HFF-Myc (cell line): ENCODE measurements around the gene LYSMD2.

ENCODE experiments used
- DNase-seq: peaks from one replicate; pipeline ENCODE4 v3.0.0-alpha.2; 2011; ENCODE audit warnings: low read depth; ENCODE audit errors: extremely low read depth
- H3K4me3 ChIP-seq: replicated peaks from 2 replicates; pipeline ENCODE4 v1.5.1; 2011; ENCODE audit warnings: low read depth, mild to moderate bottlenecking, control low read depth, low read length
- TF ChIP-seq, protein P1 (sequence below): IDR thresholded peaks from 2 replicates; pipeline ENCODE4 v1.5.1; 2012; ENCODE audit warnings: mild to moderate bottlenecking, low read depth, low read length, control low read depth; ENCODE audit errors: missing control alignments

LYSMD2 gene

DNA sequence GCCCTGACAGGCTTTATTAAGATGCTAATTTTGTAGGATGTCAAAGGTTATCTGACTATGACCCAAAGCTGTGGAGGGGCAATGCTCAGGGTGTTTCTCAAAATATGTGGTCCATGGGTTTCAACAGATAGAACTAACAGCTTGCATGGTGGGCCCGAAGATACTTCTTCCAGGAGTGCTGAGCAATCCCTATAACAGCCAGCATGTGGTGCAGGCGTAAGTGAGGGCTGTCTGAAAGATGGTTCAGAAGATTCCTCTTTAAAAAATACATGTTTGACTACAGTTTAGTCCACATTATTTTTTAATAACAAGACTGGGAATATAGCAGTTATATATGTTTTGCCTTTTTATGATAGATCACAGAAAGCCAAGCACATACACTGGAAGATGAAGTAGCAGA, 48.6 kb downstream of the LYSMD2 start:
- TF ChIP-seq, protein P1, sequence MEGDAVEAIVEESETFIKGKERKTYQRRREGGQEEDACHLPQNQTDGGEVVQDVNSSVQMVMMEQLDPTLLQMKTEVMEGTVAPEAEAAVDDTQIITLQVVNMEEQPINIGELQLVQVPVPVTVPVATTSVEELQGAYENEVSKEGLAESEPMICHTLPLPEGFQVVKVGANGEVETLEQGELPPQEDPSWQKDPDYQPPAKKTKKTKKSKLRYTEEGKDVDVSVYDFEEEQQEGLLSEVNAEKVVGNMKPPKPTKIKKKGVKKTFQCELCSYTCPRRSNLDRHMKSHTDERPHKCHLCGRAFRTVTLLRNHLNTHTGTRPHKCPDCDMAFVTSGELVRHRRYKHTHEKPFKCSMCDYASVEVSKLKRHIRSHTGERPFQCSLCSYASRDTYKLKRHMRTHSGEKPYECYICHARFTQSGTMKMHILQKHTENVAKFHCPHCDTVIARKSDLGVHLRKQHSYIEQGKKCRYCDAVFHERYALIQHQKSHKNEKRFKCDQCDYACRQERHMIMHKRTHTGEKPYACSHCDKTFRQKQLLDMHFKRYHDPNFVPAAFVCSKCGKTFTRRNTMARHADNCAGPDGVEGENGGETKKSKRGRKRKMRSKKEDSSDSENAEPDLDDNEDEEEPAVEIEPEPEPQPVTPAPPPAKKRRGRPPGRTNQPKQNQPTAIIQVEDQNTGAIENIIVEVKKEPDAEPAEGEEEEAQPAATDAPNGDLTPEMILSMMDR: peak; percentile 10
- no peak overlapping the region for H3K4me3 ChIP-seq
- DNase-seq: no peak

DNA sequence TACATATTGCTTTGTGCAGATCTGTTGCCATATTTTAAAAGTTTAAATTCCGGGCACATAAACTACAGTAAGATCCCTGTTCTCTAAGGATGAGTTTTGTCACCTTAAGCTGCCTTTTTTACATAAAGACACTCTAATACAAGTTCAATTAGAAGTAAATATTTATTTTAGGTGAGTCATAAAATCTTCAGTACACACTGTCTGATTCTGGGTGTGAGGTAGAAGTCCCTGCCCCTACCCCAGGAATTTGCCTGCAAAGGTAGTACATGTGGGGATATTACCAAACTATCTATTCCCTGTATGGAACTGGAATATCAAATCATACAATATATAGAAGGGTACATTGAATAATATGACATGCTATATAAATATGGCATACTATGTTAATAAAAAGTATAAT, 49.9 kb downstream of the LYSMD2 start:
- TF ChIP-seq, protein P1: no peak
- no peak overlapping the region for H3K4me3 ChIP-seq
- DNase-seq: no peak

DNA sequence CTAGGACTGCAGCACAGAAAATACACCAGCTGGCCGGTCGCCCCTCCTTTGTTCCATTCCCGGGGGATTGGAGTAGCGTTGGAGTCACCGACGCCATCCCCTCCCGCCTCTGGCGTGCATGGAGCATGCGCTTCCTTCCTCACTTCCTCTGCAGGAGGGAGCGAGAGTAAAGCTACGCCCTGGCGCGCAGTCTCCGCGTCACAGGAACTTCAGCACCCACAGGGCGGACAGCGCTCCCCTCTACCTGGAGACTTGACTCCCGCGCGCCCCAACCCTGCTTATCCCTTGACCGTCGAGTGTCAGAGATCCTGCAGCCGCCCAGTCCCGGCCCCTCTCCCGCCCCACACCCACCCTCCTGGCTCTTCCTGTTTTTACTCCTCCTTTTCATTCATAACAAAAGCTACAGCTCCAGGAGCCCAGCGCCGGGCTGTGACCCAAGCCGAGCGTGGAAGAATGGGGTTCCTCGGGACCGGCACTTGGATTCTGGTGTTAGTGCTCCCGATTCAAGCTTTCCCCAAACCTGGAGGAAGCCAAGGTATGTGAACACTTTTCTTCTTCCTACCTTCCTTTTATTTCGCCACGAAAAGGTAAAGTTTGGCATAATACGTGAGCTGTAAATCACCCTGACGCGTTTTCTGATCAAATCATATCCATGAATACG, 56.0 kb downstream of the LYSMD2 start, which contains the start of gene SCG3:
Gene SCG3 (plus strand): TSS at position 201 of the 661 bp plus-strand sequence. CDS start 253 bp downstream, at position 454.
- no peak within 1 kb of the TSS for H3K4me3 ChIP-seq
- peak; percentile 31 for DNase-seq
- TF ChIP-seq, protein P1: no peak

DNA sequence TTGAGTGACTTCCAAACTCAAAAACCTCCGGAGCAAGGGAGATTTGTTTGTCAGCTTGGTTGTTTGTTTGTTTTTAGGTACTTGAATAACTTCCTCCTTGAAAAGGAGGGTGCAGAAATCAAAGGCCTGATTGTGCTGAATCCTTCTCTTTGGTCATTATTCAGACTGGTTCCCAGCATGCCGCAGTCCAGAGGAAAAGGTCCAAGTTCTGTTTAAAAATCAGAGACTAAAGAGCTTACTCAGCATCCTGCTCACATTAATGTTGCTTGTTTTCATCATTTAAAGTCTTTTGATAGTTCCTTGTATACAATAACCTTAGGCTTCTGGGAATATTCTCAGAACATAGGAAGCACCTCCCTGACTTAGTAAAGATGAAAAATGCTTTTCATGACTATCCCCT, 57.1 kb downstream of the LYSMD2 start:
- no peak overlapping the region for H3K4me3 ChIP-seq
- DNase-seq: no peak
- TF ChIP-seq, protein P1: no peak

DNA sequence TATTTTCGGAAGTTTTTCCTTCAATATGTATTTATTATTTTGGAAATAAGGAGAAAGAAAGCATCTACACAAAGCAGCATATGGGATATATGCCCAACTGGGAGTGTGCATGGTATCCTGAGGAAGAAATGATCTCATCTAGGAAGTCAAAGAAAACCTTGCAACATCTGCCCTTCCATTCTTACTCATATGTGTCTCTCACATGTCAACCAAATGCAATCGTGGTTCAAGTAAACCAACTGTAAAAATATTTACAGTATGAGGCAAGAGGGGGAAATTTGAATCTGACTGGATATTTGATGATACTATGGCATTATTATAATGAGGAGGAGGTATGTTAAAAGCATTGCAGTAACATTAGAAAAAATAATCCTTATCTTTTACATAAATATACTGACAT, 59.4 kb downstream of the LYSMD2 start:
- TF ChIP-seq, protein P1: no peak
- no peak for DNase-seq
- H3K4me3 ChIP-seq: no peak overlapping the region

DNA sequence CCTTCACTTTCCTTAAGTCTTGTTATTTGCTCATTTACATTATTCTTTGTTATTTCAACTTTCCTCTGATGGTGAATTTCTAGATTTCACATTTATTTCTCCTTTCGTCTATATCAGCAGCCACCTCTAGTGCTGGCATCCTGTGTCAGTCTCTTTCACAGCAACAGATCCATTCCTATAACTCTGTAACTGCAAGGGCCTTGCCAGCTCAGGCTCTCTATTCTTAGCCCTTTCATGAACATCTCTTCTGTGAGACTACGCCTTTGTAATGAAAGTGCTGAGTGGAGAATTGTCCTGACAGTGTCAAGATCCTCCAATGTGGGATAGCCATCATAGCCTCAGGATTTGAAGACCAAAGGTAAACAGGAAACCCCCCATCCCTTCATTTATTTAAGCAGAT, 60.0 kb downstream of the LYSMD2 start:
- H3K4me3 ChIP-seq: no peak overlapping the region
- DNase-seq: no peak
- TF ChIP-seq, protein P1: no peak

DNA sequence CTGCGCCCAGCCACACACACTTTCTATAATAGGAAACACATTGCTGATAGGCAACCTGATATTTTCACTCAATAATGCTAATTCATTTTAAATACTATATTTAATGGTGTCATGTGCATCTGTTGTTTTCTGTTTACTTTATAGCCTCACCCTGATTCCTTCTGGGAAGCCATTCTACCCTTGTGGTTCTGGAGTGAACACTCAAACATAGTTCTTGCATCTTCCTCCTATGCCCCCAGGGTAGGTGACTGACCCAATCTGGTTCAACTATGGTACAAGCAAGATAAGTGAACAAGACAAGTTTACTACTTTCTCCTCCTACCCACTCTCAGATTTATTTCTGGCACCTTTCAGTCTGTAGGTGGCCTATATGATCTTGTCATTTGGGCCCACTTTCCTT, 60.4 kb downstream of the LYSMD2 start:
- DNase-seq: no peak
- TF ChIP-seq, protein P1: no peak

More for the DNA sequence above, 60.4 kb downstream of the LYSMD2 start:
- H3K4me3 ChIP-seq: no peak overlapping the region
